Ishikawa (cell line): ENCODE data around the gene PLAGL2.

Experiments used
- CEBPB ChIP-seq: IDR thresholded peaks from 2 replicates; pipeline ENCODE4 v1.6.1; 2012
- CREB1 ChIP-seq: IDR thresholded peaks from 2 replicates; pipeline ENCODE4 v1.6.1; 2012; ENCODE audit warnings: low read depth
- EGR1 ChIP-seq: IDR thresholded peaks from 2 replicates; pipeline ENCODE4 v1.6.1; 2012
- EP300 ChIP-seq: IDR thresholded peaks from 2 replicates; pipeline ENCODE4 v1.6.1; 2012; ENCODE audit warnings: borderline replicate concordance
- FOXM1 ChIP-seq: IDR thresholded peaks from 2 replicates; pipeline ENCODE4 v1.6.1; 2012; ENCODE audit warnings: low read depth, borderline replicate concordance
- NFIC ChIP-seq: IDR thresholded peaks from 2 replicates; pipeline ENCODE4 v1.6.1; 2012
- RAD21 ChIP-seq: IDR thresholded peaks from 2 replicates; pipeline ENCODE4 v1.6.1; 2012; ENCODE audit warnings: low read depth
- TAF1 ChIP-seq: IDR thresholded peaks from 2 replicates; pipeline ENCODE4 v1.6.1; 2012; ENCODE audit warnings: low read depth, mild to moderate bottlenecking
- TCF12 ChIP-seq: IDR thresholded peaks from 2 replicates; pipeline ENCODE4 v1.6.1; 2012; ENCODE audit warnings: low read depth
- TEAD4 ChIP-seq: IDR thresholded peaks from 2 replicates; pipeline ENCODE4 v1.6.1; 2012
- YY1 ChIP-seq: IDR thresholded peaks from 2 replicates; pipeline ENCODE4 v1.6.1; 2012; ENCODE audit warnings: low read depth
- ZBTB7A ChIP-seq: IDR thresholded peaks from 2 replicates; pipeline ENCODE4 v1.6.1; 2012; ENCODE audit warnings: low read depth
- TF ChIP-seq, protein P1 (sequence below): IDR thresholded peaks from 2 replicates; pipeline ENCODE4 v1.6.1; 2012
- TF ChIP-seq, protein P2 (sequence below): IDR thresholded peaks from 2 replicates; pipeline ENCODE4 v1.6.1; 2012; ENCODE audit warnings: low read depth, mild to moderate bottlenecking
- TF ChIP-seq, protein P3 (sequence below): IDR thresholded peaks from 2 replicates; pipeline ENCODE4 v1.6.1; 2012

The PLAGL2 gene

DNA sequence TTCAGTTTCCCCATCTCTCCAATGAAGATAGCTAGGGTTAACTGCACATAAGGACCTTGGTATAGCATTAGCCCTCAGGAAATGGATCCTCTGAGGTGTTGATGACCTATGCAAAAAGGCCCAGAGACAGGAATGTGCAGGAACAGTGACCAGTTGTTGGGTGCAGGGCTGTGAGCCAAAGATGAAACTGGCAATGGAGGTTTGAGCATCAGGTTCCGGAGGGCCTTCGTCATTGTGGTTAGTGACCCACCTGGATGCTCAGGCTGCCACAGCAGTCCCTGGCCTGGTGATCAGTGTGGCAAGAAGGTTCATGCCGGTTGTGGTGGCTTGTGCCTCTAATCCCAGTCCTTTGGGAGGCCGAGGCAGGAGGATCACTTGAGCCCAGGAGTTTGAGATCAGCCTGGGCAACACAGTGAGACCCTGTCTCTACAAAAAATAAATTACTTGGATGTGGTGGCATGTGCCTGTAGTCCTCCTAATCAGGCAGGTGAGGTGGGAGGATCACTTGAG lies 54.3 kb downstream of the PLAGL2 start:
- TF ChIP-seq RAD21, result no peak
- TF ChIP-seq TEAD4, result no peak
- TF ChIP-seq, protein P1, sequence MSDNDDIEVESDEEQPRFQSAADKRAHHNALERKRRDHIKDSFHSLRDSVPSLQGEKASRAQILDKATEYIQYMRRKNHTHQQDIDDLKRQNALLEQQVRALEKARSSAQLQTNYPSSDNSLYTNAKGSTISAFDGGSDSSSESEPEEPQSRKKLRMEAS, result no peak
- no peak for TF ChIP-seq NFIC
- no peak for TF ChIP-seq CEBPB
- TF ChIP-seq TCF12, result no peak
- TF ChIP-seq CREB1, result no peak
- TF ChIP-seq, protein P2, sequence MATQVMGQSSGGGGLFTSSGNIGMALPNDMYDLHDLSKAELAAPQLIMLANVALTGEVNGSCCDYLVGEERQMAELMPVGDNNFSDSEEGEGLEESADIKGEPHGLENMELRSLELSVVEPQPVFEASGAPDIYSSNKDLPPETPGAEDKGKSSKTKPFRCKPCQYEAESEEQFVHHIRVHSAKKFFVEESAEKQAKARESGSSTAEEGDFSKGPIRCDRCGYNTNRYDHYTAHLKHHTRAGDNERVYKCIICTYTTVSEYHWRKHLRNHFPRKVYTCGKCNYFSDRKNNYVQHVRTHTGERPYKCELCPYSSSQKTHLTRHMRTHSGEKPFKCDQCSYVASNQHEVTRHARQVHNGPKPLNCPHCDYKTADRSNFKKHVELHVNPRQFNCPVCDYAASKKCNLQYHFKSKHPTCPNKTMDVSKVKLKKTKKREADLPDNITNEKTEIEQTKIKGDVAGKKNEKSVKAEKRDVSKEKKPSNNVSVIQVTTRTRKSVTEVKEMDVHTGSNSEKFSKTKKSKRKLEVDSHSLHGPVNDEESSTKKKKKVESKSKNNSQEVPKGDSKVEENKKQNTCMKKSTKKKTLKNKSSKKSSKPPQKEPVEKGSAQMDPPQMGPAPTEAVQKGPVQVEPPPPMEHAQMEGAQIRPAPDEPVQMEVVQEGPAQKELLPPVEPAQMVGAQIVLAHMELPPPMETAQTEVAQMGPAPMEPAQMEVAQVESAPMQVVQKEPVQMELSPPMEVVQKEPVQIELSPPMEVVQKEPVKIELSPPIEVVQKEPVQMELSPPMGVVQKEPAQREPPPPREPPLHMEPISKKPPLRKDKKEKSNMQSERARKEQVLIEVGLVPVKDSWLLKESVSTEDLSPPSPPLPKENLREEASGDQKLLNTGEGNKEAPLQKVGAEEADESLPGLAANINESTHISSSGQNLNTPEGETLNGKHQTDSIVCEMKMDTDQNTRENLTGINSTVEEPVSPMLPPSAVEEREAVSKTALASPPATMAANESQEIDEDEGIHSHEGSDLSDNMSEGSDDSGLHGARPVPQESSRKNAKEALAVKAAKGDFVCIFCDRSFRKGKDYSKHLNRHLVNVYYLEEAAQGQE, result no peak
- no peak for TF ChIP-seq YY1
- no peak for TF ChIP-seq EP300
- TF ChIP-seq, protein P3, sequence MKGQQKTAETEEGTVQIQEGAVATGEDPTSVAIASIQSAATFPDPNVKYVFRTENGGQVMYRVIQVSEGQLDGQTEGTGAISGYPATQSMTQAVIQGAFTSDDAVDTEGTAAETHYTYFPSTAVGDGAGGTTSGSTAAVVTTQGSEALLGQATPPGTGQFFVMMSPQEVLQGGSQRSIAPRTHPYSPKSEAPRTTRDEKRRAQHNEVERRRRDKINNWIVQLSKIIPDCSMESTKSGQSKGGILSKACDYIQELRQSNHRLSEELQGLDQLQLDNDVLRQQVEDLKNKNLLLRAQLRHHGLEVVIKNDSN, result no peak
- no peak for TF ChIP-seq FOXM1
- no peak for TF ChIP-seq TAF1

DNA sequence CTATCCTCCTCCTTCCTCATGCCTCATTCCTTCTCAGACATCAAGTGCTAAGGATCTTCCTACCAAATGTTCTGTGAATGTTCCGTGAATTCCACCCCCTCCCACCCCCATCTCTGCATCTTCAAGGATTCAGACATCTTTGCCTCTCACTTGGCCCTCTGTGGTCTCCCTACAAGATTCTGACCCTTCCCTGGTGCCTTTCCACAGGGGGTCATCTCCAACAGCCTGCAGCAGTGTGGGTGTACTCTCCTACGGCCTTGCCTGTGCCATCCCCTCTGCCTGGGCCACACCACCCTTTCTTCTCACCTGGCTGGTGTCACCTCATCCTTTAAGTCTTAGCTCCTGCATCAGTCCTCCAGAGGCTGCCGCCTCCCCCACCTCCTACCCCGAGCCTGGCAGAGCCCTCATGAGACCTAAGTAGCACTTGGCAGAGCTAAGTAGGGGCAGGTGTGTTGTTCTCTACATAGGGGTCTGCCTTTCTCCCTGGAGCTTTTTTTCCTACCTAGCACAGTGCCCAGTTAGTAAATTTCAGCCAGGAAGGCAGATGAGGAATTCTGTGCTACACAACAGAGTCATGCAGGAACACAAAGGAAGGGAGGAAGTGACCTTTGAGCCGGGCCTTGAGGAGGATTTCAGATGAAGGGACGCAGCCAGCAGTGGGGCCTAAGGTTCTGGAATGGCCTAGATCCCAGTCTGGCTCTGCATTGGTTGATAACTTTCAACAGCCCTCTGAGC lies 55.0 kb downstream of the PLAGL2 start:
- no peak for TF ChIP-seq NFIC
- TF ChIP-seq RAD21, result no peak

DNA sequence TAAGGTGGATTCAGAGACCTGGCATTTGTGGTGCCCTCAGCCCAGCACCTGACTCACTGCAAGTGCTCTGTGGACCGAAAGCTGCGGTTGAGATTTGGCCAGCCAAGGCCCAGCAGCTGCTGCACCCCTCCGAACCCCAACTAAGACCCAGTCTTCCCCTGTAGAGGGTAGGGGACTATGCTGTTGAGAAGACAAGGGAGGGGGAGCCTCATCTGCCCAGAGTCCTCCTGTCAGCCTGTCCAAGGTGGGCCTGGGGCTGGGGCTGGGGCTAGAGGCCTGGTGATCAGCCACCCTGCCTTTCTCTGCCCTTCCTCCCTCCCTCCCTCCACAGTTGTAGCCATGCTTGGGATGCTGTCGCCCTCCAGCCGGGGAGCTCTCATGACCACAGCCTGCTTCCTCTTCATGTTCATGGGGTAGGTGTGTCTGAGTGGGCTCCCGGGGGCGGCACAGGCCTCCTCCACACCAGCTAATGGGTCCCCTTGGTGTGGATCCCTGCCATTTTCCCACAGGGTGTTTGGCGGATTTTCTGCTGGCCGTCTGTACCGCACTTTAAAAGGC lies 57.2 kb downstream of the PLAGL2 start:
- TF ChIP-seq FOXM1 (no peak), TEAD4 (no peak), YY1 (no peak), CREB1 (no peak), CEBPB (no peak), RAD21 (no peak), EGR1 (no peak), ZBTB7A (no peak), TAF1 (no peak), TCF12 (no peak), EP300 (no peak), NFIC (no peak)
- TF ChIP-seq, protein P2, result no peak
- TF ChIP-seq, protein P1, result no peak
- TF ChIP-seq, protein P3, result no peak

DNA sequence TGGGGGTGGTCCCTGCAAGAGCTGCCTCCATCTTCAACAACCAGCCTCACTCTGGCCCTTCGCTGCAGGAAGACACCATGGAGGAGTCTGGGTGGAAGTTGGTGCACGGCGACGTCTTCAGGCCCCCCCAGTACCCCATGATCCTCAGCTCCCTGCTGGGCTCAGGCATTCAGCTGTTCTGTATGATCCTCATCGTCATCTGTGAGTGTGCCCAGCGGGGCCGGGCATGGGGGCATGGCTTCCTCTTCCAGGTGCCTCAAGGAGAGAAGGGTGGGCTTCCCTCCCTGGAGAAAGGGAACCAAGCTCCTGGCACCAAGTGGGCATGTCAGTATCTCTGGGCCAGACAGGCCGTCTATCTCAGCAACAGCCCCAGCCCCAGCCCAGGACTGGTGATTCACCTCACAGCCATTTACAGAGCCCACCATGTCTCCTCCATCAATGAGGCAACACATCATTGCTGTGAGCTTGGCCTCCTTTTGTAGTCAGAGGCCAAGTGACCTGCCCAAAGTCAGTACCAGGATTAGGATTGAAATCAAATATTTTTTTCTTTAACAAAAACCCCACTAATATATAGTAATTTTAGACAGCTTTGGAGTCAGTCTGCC lies 57.9 kb downstream of the PLAGL2 start:
- TF ChIP-seq ZBTB7A (no peak), TEAD4 (no peak), RAD21 (no peak), EP300 (no peak), YY1 (no peak), NFIC (no peak), FOXM1 (no peak), CREB1 (no peak), EGR1 (no peak), CEBPB (no peak), TAF1 (no peak), TCF12 (no peak)
- TF ChIP-seq, protein P3, result no peak
- TF ChIP-seq, protein P2, result no peak
- TF ChIP-seq, protein P1, result no peak
